Activated naive CD4-positive, alpha-beta T cell treated with anti-CD3 and anti-CD28 coated beads for 36 hours (primary cell): ENCODE results near the gene NECTIN1. TPM values are rescaled to one million over a fixed set of nuclear protein-coding genes. Genes with fewer than 3 reads are reported as not detected.

ENCODE experiments used
- CTCF ChIA-PET: fragments of 350-600 bp; sonication (Branson Sonifier 250); formaldehyde crosslinking; loops from one replicate; lab custom pipeline; 2021; ENCODE audit warnings: antibody characterized with exemption; lab: Charles Lee
- DNase-seq: peaks from one replicate; pipeline ENCODE4 v3.0.0-alpha.2; 2020
- H3K27ac Mint-ChIP-seq: one replicate; pipeline ENCODE4 v1.8.0; 2021; ENCODE audit warnings: mild to moderate bottlenecking, mixed read lengths
- H3K27me3 Mint-ChIP-seq: one replicate; pipeline ENCODE4 v1.8.0; 2021; ENCODE audit warnings: low read depth, mixed read lengths
- H3K36me3 Mint-ChIP-seq: one replicate; pipeline ENCODE4 v1.8.0; 2021; ENCODE audit warnings: low read depth, mixed read lengths
- H3K4me1 Mint-ChIP-seq: one replicate; pipeline ENCODE4 v1.8.0; 2021; ENCODE audit warnings: low read depth, mixed read lengths
- H3K4me3 Mint-ChIP-seq: one replicate; pipeline ENCODE4 v1.8.0; 2021; ENCODE audit warnings: mild to moderate bottlenecking, moderate library complexity, mixed read lengths
- H3K9me3 Mint-ChIP-seq: one replicate; pipeline ENCODE4 v1.8.0; 2021; ENCODE audit warnings: mixed read lengths
- intact Hi-C: fragments of 100-400 bp; cut with micrococcal nuclease; formaldehyde crosslinking; loops from one replicate; pipeline ENCODE4 v1.15.1; 2023
- total RNA-seq, 2 experiments: library from RNA; stranded (reverse); gene quantifications; one replicate each; pipeline ENCODE4 v1.2.3, GENCODE V29; 2021

The NECTIN1 gene
- total RNA-seq, 2 experiments from 2014 or later, result 2.0 to 2.5 TPM

DNA sequence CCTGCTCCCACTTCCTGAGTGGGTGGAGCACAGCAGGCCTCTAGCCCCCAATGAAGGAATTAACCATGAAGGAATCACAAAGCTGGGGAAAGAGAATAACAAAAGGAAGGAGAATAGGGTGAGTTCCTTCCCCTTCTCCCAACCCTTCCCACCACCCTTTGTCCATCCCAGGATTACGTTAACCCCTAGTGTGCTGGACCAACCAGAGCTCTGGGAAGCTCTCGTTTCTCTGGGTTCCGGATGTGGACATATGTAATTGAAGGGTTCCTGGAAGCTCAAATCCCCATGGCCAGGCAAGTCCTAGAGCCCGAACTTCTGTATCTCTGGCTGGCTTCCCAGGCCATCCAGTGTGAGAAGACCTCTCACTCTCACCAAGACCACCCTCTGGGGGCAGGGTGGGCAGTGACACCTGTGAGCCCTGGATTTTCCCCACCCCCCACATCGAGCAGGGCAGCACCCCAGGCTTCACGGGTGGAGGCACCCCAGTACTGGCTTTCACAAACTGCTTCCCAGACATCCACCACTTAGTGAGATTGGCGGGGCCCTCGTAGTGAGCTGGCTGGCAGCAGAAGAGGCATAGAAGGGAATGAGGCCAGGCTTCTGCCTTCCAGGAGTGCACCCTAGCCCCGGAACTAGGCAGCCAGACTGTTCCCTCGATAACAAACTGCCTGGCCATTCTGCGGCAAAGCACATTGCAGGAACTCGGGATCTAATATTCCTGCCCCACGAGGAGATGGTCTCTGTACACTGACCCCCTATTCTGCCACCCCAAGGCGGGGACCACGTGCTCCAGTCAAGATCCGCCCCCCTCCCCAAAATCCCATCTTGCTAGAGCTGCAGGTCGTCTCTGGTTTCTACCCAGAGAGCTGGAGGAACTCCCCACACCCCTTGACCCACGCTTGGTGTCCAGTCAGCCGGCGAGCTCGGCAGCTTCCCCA is 2.1 kb downstream of the NECTIN1 start:
- no peak overlapping the region for H3K4me3 Mint-ChIP-seq
- no peak overlapping the region for H3K27ac Mint-ChIP-seq

DNA sequence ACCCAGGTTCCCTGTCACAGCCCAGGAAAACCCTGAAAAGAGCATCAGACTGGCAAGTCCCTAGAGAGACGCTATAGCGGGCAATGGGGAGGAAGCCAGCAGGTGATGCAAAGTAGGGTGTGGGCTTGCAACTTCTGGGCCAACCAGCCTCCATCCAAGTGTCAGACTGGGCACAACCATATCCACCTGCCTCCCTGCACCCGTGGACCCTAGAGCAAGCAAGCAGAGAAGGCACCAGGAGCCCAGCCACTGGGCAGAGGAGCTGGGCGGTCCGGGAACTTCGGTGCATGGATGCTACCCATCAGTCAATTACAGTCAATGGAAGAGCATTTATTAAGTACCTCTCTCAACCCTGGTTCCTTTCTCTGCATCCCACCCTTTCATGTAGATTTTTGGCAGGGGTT is 2.8 kb downstream of the NECTIN1 start:
- CTCF ChIA-PET, result interaction anchor here (3.9 kb wide), 1 partner anchor 51 kb away, joined by 45 read pairs; no protein-coding TSS in a partner anchor
- no peaks in the 10 kb centered on the region for H3K36me3 Mint-ChIP-seq
- no peak overlapping the region for H3K4me3 Mint-ChIP-seq
- intact Hi-C loops, result loop anchor here (10.0 kb wide), 1 partner anchor 371 kb away; no protein-coding TSS in a partner anchor
- peaks cover 14% of the 10 kb centered on the region for H3K4me1 Mint-ChIP-seq
- H3K27me3 Mint-ChIP-seq, result peaks cover 13% of the 10 kb centered on the region
- no peaks in the 10 kb centered on the region for H3K9me3 Mint-ChIP-seq
- DNase-seq, result no peak
- no peak overlapping the region for H3K27ac Mint-ChIP-seq

More for the DNA sequence above, 2.1 kb downstream of the NECTIN1 start:
- CTCF ChIA-PET, result interaction anchor here (1.2 to 3.9 kb wide), 2 partner anchors 52 to 382 kb away, joined by 4 to 45 read pairs; no protein-coding TSS in a partner anchor
- Mint-ChIP-seq H3K36me3 (no peaks in the 10 kb centered on the region), H3K4me1 (peaks cover 14% of the 10 kb centered on the region), H3K27me3 (peaks cover 17% of the 10 kb centered on the region), H3K9me3 (no peaks in the 10 kb centered on the region)
- no peak for DNase-seq
- intact Hi-C loops, result loop anchor here (10.0 kb wide), 1 partner anchor 372 kb away; no protein-coding TSS in a partner anchor

DNA sequence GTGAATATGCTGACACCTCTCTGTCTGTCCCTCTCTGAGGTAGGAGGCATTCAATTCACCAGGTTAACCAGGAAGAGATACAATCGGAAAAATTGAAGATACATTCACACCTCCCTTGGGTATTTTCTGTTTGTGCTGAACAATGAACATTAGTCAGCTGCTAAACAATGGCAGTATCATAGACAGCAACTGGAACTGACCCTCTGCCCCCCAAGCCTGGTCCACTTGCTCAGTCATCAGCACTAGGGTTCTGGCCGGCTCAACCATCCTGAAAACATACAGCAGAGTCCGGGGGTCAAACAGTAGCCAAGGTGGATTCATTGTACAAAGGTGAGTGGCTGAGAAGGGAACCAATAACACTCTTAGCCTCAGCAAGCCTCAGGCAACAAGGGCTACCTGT is 4.0 kb downstream of the NECTIN1 start:
- Mint-ChIP-seq H3K9me3 (no peaks in the 10 kb centered on the region), H3K4me3 (no peak overlapping the region), H3K27me3 (peaks cover 6% of the 10 kb centered on the region), H3K36me3 (no peaks in the 10 kb centered on the region), H3K4me1 (peaks cover 10% of the 10 kb centered on the region), H3K27ac (no peak overlapping the region)
- no peak for DNase-seq
- CTCF ChIA-PET, result interaction anchor here (0.7 to 1.0 kb wide), 2 partner anchors 12 to 23 kb away, joined by 3 read pairs; no protein-coding TSS in a partner anchor
- intact Hi-C loops, result loop anchor here (10.0 kb wide), 1 partner anchor 370 kb away; no protein-coding TSS in a partner anchor

DNA sequence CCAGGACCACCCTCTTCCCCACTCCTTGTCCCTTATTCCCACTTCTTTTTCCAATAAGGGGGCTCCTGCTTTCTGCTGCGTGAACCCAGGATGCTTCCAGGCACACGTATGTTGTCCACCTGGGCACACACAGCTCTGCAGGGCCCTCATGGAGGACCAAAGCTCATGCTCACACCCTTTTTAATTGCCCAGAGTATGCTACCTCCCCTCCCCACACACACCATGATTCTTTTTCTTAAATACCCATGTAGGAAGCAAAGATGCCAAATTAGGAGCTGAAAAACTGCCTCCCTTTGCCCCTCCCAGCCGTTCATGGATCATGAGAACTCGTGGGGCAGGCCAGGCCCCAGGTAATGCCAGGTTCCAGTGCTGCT is 5.1 kb downstream of the NECTIN1 start:
- no peak for DNase-seq
- CTCF ChIA-PET, result no interaction called here
- Mint-ChIP-seq H3K36me3 (no peaks in the 10 kb centered on the region), H3K4me1 (peaks cover 5% of the 10 kb centered on the region), H3K9me3 (no peaks in the 10 kb centered on the region), H3K4me3 (no peak overlapping the region), H3K27ac (no peak overlapping the region), H3K27me3 (peaks cover 3% of the 10 kb centered on the region)
- intact Hi-C loops, result loop anchor here (10.0 kb wide), 1 partner anchor 369 kb away; no protein-coding TSS in a partner anchor

DNA sequence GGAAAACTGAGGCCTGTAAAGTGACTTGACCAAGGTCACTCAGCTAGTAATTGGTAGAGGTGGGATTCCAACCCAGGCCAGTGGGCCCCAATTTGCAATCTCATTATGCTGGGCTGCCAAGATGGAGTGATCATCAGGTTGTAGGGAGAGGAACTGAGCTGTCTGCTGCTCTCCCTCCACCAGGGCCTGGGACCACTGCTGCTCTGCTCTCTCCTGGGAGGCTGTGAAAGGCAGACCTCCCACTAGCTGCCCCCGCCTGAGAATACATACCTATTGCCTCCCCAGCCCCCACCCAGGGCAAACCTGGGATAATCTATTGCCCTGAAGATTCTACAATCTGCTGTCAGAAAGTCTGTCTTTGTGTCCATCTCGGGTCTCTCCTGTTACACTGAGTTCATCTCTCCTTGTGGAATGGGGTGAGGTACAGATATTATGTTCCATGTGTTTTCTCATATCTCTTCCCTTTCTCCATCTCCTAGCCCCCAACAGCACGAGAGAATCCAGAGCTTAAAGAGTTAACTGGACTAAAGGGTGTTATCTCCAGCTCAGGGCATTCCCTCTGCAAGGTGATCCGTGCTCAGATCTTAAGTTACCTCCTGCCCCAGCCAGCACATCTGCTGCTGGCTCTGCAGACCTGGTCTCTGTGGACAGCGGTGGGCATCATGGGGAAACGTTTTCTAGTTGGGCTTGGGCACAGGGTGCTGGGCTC is 5.6 kb downstream of the NECTIN1 start:
- Mint-ChIP-seq H3K36me3 (no peaks in the 10 kb centered on the region), H3K9me3 (no peaks in the 10 kb centered on the region), H3K4me3 (no peak overlapping the region), H3K27me3 (peaks cover 3% of the 10 kb centered on the region), H3K27ac (no peak overlapping the region), H3K4me1 (peaks cover 5% of the 10 kb centered on the region)
- DNase-seq, result no peak
- intact Hi-C loops, result loop anchor here (10.0 kb wide), 1 partner anchor 369 kb away; no protein-coding TSS in a partner anchor
- CTCF ChIA-PET, result no interaction called here

DNA sequence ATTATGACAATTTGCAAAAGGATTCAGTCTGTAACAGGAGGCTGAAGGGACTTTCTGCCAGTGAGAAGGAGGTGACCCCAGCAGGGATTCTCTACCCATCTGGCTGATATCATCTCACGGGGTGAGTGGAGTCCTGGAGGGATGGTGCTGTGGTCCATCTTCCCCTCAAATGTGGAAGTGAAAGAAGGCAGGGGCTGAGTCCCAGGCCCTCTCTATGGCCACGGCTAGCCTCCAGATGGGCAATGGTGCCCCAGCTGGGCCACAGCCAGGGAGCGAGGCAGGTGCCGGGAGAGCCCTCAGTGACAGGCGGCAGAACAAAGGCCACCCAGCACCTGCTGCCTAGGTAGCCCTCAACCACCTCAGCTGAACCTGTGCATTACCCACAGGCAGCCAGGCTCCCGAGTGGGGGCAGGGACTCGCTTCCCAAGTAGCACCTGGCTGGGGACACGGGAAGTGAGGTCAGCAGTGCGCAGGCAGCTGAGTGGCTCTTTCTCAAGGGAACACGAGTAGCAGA is 6.7 kb downstream of the NECTIN1 start:
- no peaks in the 10 kb centered on the region for H3K9me3 Mint-ChIP-seq
- no peak for DNase-seq
- H3K27ac Mint-ChIP-seq, result no peak overlapping the region
- CTCF ChIA-PET, result no interaction called here
- peaks cover 3% of the 10 kb centered on the region for H3K27me3 Mint-ChIP-seq
- intact Hi-C loops, result loop anchor here (10.0 kb wide), 1 partner anchor 368 kb away; no protein-coding TSS in a partner anchor
- no peak overlapping the region for H3K4me3 Mint-ChIP-seq
- no peaks in the 10 kb centered on the region for H3K36me3 Mint-ChIP-seq
- peaks cover 5% of the 10 kb centered on the region for H3K4me1 Mint-ChIP-seq

DNA sequence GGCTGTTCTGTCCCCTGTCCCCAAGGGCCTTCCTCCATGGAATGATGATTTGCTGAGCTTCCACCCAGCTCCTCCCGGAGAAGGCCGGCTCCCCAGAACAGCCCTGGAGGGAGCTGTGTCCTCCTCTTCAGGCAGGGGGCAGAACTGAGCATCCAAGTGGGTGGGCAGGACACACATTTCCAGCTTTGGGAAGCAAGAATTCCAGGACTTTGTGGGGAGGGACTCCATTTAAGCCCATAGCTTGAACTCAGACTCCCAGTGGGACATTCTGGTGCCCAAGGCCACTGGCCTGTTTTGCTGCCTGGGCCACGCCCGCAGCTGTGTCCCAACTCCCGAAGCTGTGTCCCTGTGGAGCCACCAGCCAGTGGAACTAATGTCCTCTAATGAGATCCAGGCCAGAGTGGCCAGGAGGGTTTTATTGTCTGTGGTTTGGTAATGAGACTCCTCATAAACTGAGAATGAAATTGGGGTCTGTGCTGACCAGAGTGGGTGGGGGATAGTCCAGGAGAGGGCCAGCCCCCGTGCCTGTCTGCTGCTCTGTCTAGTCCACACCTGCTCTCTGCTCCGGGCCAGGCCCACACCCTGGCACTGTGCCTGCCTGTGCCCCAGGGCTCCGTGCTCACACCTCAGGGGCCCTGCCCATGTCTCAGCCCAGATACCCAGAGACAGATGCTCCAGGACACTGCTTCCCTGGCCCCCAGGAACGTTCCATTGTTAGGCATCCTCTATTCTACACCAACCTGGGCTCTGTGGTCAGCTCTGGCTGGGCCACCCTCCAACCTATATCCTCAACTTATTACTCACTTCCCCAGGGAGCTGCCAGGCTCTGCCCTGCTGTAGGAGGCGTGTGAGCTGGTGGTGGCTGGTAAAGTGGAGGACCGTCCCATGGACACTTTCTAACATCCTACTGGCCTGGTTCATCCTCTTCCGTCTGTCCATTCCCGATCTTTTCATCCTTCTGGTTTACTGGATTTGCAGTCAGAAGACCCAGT is 7.6 kb downstream of the NECTIN1 start:
- H3K4me3 Mint-ChIP-seq, result no peak overlapping the region
- H3K27me3 Mint-ChIP-seq, result no peaks in the 10 kb centered on the region
- CTCF ChIA-PET, result interaction anchor here (0.6 to 1.2 kb wide), 2 partner anchors 8 to 652 kb away, joined by 3 to 4 read pairs; no protein-coding TSS in a partner anchor
- intact Hi-C loops, result loop anchor here (10.0 kb wide), 1 partner anchor 367 kb away; no protein-coding TSS in a partner anchor
- no peaks in the 10 kb centered on the region for H3K4me1 Mint-ChIP-seq
- peak; percentile 17 for DNase-seq
- H3K36me3 Mint-ChIP-seq, result no peaks in the 10 kb centered on the region
- H3K27ac Mint-ChIP-seq, result no peak overlapping the region
- H3K9me3 Mint-ChIP-seq, result no peaks in the 10 kb centered on the region

DNA sequence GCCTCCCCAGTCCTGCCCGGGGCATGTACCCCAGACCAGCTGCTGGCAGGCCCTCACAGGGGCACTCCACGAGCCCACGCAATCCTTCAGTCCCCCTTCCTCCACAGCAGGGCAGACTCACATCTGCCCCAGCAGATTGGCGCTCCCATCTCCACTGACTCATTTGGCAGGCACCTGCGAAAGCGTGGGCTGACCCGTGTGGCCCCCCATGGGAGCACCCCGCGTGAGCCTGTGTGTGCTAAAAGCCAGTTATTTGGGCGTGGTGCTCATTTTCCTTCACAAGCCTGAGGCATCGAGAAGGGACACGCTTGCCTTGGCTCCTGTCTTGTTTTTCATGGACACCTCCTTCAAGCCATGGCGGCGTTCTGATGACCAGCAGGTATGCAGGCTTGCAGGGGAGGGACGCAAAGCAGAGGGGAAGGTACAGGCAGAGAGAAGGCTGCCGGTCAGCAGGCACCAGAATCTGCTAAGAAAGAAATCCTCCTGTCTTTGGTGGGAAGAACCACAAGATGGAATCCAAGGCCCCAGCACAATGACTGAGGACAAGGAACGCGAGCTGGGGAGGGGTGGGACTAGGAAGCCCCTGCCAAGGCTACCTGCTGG is 8.6 kb downstream of the NECTIN1 start:
- CTCF ChIA-PET, result interaction anchor here (1.2 to 1.4 kb wide), 2 partner anchors 9 kb away, joined by 4 to 10 read pairs; partner anchors contain the start of gene NECTIN1
- H3K4me1 Mint-ChIP-seq, result no peaks in the 10 kb centered on the region
- DNase-seq, result no peak
- H3K27ac Mint-ChIP-seq, result no peak overlapping the region
- no peaks in the 10 kb centered on the region for H3K9me3 Mint-ChIP-seq
- H3K27me3 Mint-ChIP-seq, result no peaks in the 10 kb centered on the region
- no peak overlapping the region for H3K4me3 Mint-ChIP-seq
- intact Hi-C loops, result loop anchor here (10.0 kb wide), 1 partner anchor 366 kb away; no protein-coding TSS in a partner anchor
- H3K36me3 Mint-ChIP-seq, result no peaks in the 10 kb centered on the region

DNA sequence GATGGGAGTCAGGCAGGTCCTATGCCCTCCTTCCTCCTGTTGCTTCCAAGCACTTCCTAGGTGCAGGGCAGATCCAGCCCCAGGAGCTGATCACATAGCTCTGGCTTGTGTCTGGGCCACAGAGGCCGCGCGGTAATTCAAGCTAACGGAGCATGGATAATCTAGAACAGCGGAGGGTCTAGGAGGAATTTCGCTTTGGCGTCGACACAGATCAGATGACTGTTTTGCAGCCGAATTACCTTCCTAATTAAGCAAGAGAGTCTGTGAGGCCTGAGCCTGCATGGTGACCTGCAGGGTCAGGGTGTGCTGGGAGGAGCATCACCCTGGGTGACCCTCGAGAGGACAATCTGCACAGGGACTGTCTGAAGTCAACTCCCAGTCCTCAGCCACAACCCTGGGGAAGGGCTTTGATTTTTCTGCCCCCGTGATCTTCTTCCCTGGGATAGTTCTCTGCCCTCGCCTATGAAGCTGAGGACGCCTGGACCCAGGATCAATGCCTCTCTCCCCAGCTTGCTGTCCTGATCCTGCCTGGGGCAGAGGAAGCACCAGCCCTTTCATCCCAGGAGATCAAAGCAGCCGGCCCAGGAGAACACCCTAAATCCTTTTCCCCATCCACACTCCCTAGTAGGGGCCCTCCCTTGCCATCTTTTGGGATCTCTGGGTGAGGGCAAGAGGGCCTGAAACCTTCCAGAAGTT is 11.0 kb downstream of the NECTIN1 start:
- no peaks in the 10 kb centered on the region for H3K4me1 Mint-ChIP-seq
- intact Hi-C loops, result no loop called here

More for the DNA sequence above, 11.0 kb downstream of the NECTIN1 start:
- Mint-ChIP-seq H3K9me3 (no peaks in the 10 kb centered on the region), H3K27ac (no peak overlapping the region), H3K4me3 (no peak overlapping the region), H3K36me3 (no peaks in the 10 kb centered on the region), H3K27me3 (no peaks in the 10 kb centered on the region)
- CTCF ChIA-PET, result interaction anchor here (0.6 kb wide), 1 partner anchor 11 kb away, joined by 3 read pairs; the partner anchor contains the start of gene NECTIN1
- DNase-seq, result no peak
